HG03571 (cell line): ENCODE measurements around the gene GALNT5.
A peak's percentile ranks its signal among the peaks of the same experiment; 100 is the strongest.
"Not testable (repeated sequence)": the region's sequence is repeated elsewhere in the genome, so short reads cannot be mapped to it uniquely, and the experiment has no call there.

ENCODE experiments used
- ATAC-seq: cut with Tn5 transposase; IDR thresholded peaks from one replicate; pipeline ENCODE4 v1.9.1; 2021; ENCODE audit not compliant: unreplicated experiment

The GALNT5 gene

GRCh38 chr2:157325786-157326185 is 68.3 kb downstream of the GALNT5 start, which contains the start of gene ERMN:
Gene ERMN (minus strand): TSS chr2:157325824. CDS start chr2:157325642, 182 bp downstream.
- ATAC-seq: no peak

- no peak for ATAC-seq
Observed at GRCh38 chr2:157326698-157327097, 69.2 kb downstream of the GALNT5 start.

- peak; percentile 31 for ATAC-seq
Observed at GRCh38 chr2:157327200-157327599, 69.7 kb downstream of the GALNT5 start.

GRCh38 chr2:157327621-157328500 is 70.4 kb downstream of the GALNT5 start:
- ATAC-seq: peak; percentile 96

GRCh38 chr2:157329524-157329923 is 72.0 kb downstream of the GALNT5 start:
- ATAC-seq: no peak

GRCh38 chr2:157333304-157334047 is 76.0 kb downstream of the GALNT5 start:
- no peak for ATAC-seq

- no peak for ATAC-seq
Observed at GRCh38 chr2:157334335-157334734, 76.8 kb downstream of the GALNT5 start.

- ATAC-seq: no peak
Observed at GRCh38 chr2:157334797-157335196, 77.3 kb downstream of the GALNT5 start.

- no peak for ATAC-seq
Observed at GRCh38 chr2:157336137-157337010, 78.9 kb downstream of the GALNT5 start.

GRCh38 chr2:157337978-157338377 is 80.5 kb downstream of the GALNT5 start:
- no peak for ATAC-seq

- ATAC-seq: no peak
Observed at GRCh38 chr2:157339965-157340655, 82.6 kb downstream of the GALNT5 start.

- not testable (repeated sequence) for ATAC-seq
Observed at GRCh38 chr2:157341381-157341780, 83.9 kb downstream of the GALNT5 start.

GRCh38 chr2:157345647-157346389 is 88.3 kb downstream of the GALNT5 start:
- no peak for ATAC-seq

GRCh38 chr2:157348291-157348921 is 90.9 kb downstream of the GALNT5 start:
- no peak for ATAC-seq

- no peak for ATAC-seq
Observed at GRCh38 chr2:157349949-157350515, 92.5 kb downstream of the GALNT5 start.

GRCh38 chr2:157355618-157356017 is 98.1 kb downstream of the GALNT5 start:
- ATAC-seq: no peak

GRCh38 chr2:157359628-157360027 is 102.1 kb downstream of the GALNT5 start:
- no peak for ATAC-seq

GRCh38 chr2:157361526-157361925 is 104.0 kb downstream of the GALNT5 start:
- ATAC-seq: no peak

GRCh38 chr2:157362627-157363026 is 105.1 kb downstream of the GALNT5 start:
- ATAC-seq: no peak
